HG03342 (cell line): ENCODE data around the gene OPRM1.

Source experiments
- ATAC-seq: cut with Tn5 transposase; IDR thresholded peaks from one replicate; pipeline ENCODE4 v1.9.1; 2021; ENCODE audit warnings: mild to moderate bottlenecking, moderate library complexity; ENCODE audit not compliant: unreplicated experiment

The OPRM1 gene

DNA sequence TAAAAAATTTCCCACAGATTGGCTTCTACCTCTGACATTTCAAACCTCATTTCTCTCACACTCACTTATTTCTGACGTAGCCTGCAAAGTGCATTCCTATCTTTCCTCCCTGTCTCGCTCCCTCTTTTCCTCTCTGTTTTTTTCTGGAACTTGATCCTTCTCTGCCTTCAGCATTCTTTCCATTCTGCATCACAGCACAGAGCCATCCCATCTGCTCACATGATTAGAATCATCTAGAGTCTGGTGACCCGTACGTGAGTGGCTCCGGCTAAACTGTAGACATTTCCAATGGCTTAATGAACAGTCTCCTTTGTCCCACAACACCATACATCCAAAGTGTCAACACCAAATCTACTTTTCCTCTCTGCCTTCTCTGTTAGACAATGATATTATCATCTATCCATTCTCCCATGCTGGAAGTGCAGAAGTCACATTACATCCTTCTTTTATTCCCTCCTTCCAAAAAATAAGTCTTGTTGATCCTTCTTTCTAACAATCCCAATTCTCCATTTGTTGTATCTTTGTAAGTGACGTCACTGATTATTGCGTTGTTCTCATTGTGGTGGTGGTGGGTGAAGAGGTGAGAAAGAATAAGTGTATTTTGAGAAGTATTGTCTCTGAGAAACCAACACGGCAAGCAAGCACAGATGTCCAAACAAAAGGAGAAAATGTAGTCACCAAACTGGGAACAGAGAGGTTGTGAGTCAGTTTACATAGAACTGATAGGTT is 41.6 kb downstream of the OPRM1 start:
- ATAC-seq = no peak

DNA sequence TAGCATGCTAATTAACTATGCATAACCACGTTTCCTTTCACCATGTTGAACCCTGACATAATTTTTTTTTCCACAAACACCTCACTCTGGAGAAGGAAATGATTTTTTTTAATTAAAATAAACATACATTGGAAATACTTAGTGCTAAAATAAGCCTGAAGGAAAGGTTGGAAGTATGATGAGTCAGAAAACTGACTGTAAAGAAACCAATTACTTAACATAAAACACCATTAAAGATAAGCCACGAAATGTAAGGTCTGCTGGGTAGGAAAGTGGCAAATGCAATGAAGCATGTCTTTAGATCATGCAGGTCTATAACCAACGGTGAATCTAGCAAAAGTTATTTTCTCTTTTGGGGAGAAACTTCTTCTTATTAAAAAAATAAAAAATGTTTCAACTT is 47.5 kb downstream of the OPRM1 start:
- no peak for ATAC-seq

DNA sequence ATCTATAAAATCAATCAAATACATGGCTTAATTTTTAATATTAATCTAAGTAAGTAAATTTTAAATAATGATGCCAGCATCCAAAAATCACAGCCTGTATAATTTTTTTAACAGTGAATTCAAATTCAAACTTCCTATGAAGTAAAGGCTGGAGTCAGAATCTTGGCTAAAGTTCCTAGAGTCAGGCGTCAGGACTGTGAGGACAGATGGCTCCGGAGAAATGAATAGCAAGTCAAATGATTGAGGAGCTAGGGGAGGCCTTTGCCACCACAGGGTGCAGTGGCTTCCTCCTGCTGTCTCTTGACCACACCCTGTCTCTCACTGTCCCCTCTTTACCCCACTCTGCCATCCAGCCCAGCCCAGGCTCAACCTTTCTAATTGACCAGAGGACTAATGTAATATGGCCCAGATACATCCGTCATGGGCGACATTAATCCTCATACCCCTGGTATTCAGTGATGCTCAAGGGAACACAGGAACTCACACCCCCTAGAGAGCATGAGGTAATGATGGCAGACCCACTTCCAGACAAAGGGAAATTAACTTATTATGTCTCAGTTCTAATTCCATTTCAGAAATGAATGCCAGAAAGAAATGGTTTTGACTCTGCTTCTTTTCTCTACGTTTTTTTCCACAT is 53.4 kb downstream of the OPRM1 start:
- ATAC-seq = no peak

DNA sequence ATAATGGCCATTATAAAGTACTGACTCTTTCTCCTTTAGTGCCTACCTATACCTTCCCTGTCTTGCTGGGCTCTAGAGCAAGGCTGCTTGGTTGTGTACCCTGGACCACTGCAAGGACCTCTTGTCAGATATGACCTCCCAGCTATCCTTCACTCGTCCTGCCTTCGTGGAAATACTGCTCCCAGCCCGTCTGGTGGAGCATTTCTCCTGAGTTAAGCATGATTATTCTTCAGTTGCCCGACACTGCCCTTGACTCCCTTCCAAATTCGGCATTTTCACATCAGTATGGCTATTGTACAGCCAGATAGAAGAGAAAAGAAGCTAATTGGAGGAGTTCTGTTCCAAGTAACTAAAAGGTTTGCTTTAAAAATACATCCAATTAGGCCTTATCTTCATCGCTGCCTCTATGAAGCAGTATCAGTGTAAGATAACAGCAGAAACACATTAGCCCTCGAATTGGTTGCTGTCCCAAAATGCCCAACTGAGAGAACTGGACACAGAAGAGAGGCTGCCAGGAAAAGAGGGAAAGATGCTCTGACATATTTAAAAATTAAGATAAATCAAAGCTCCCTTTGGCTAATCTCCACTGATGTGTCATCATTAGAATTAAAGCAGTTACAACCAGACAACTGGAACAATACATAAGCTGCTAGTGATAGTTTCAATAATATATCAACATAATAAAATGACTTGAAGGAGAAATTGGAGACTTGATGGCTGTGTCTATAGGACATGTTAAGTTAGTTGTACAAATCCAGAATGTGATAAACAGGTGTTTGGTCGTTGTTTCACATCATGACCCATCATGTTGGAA is 54.4 kb downstream of the OPRM1 start:
- ATAC-seq = no peak

DNA sequence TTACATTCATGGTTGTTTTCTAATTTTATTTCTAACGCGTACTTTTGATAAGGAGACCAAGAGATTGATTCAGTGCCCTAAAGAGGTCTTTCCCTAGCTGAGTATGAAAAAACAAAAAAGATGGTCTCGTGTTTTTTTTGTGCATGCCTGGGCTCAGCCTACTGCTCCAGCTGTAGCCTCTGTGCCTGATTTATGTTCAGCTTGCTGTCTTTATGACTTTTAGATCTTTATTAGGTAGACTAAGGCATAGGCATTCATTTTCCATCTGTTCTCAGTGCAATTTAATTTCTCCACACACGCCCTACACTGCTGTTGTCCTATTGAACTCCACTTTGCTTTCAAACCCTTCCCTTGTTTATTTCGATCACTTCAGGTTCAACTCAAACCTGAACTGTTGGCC is 56.5 kb downstream of the OPRM1 start:
- ATAC-seq = no peak

DNA sequence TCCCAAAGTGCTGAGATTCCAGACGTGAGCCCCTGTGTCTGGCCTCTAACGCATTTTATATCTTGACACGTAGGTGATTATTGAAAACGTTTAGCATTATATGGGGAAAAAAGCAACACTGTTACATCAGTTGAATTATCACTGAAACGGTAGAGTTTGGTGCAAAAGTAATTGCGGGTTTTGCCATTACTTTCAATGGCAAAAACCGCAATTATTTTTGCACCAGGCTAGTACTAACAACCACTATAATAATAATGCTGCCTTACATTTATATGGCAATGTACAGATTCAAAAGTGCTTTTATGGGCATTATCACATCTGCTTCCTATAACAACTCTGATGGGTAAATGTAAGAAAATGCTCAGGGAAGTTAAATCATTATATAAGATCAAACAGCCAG is 57.3 kb downstream of the OPRM1 start:
- no peak for ATAC-seq

DNA sequence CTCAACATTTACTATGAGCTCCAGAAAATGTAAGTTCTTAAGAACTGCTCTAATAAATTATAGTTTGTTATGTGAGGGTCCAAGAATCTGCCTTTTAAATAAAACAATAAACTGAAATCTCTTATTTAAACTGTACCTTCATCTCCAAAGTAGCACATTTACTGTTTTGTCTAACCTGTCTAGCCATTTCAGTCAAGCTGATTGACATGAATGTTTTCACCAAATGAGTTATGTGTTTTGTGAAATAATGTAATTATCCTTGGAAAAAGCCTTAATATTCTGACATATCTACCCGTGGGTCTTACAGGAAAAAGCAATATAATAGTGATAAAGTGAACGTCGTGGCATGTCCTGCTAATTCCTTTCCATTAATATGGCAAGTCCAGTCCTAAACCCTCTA is 57.8 kb downstream of the OPRM1 start:
- ATAC-seq = no peak

DNA sequence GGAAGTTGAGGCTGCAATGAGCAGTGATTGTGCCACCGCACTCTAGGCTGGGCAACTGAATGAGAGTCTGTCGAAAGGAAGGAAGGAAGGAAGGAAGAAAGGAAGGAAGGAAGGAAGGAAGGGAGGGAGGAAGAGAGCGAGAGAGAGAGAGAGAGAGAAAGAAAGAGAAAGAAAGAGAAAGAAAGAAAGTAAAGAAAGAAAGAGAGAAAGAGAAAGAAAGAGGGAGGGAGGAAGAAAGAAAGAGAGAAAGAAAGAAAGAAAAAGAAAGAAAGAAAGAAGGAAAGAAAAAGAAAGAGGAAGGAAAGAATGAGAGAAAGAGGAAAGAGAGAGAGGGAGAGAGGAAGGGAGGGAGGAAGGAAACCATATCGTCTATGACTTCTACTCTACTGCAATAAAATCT is 60.2 kb downstream of the OPRM1 start:
- no peak for ATAC-seq

DNA sequence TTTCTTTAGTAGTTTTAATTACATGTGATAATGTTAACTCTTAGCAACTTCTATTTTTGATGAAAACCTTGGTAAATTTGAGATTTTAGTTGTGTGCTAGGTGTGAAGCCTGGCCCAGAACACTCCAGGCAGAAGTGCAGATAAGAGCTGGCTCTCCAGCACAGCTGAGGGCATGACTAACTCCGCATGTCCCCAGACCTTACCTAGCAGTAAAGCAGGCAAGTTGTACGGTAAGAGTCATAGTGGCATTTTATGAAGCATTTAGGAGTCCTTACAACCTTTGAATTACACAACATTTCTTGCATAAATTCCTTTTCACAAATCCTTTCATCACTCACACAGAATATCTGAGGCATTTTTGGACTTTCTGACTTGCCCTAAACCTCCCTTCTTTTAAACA is 67.2 kb downstream of the OPRM1 start:
- no peak for ATAC-seq

DNA sequence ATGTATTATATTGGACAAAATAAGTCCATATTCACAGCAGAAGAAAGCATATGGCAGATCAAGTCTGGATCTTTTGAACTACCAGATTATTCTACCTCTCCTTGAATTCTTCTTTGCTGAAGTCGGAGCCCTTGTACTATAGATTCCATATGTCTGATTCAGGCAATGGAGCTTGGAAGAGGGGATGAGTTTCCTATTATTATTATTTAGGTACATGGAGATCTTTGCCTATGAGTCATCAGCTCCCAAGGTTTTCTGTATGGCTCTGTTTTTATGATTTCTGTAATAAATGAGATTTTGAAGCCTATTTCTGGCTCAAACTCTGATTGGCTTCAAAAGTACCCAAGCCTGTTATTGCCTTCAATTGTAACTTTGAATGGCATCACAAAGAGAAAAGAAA is 72.0 kb downstream of the OPRM1 start:
- ATAC-seq = no peak

DNA sequence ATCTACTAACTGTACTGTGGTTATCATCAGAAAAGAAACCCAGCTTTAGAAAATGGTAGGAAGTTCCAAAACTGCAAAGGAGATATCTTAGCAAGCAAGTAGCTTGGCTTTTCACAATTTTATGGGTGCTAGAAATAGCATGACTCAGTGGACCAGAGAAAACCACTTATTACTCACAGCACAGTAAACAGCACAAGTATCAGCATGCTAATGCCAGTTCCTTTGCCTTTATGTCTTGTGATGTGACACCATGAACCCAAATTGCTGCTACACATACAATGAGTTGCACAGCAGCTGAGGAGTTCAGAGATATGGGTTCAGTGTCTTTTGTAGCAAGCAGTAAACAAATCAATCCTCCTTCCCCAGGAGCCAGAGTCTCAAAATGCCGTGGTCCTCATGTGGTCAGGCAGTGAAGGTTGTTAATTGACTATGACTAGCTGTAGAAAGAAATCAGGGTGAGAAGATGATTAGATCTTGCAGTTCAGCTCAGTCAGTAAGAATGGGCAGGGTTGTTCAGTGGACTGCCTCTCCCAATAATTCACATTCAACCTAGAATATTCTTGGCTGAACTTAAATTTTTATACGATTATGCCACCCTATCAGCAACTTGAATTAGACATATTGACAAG is 73.3 kb downstream of the OPRM1 start:
- ATAC-seq = no peak

DNA sequence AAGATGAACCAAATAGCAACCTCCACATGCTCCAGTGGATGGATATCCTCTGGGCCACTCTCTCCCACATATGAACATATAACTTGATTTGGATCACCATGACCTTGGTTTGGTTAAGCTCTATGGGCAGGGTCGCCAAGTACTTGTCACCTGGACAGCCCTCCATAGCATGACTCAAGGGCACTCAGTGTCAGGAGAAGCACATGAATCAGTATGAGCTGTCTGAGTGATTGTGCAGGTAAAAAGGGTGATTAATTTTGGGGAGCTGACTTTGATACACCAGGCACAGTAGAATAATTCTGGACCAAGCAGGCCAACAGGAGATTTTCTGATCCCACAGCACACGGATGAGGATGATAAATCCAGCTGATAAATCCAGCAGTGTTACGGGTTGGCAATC is 74.4 kb downstream of the OPRM1 start:
- ATAC-seq = no peak

DNA sequence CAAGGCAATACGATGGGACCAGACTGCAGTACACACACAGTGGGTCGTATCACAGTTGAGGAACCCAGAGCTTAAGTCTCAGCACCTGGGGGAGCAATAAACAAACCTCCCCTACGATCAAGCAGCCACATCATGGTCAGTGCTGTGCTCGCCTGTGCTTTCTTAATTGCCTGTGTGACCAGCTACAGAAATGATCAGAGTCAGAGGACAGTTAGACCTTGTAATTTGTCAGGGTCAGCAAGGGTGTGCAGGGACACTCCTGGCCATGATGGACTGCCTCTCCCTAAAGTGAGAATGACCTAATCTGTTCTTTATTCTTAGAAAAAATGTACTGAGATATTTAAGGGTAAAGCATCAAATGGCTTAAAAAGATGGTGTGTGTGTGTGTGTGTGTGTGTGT is 78.4 kb downstream of the OPRM1 start:
- ATAC-seq = no peak

DNA sequence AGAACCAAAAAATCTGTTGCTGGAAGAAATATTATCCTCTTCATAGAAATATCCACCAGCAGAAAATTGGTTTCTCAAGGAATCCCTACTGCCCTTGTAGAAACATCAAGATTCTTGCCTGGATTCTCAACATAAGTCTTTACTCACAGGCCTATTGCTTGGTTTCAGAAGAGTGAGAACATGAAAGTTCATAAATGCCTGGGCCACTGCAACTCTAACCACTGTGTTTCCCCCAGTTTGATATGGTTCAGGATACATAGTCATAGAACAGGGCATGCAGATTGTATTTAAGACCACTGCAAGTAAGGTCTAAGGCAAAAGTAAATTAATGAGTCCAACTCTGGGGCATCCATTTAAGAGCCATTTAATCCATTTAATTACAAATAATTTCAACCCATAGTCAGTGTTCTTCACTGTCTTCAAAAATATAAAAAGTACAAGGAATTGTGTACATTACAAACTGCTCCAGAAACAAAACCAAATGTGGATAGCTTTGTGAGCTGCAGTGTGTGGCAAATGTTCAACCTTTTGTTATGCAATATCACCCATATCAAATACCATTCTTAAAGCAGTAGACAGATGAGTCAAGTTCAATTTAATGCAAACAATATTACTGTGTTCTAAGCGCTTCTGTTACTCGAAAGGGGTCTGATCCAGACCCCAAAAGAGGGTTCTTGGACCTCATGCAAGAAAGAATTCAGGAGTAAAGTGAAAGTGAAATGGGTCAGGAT is 83.3 kb downstream of the OPRM1 start:
- ATAC-seq = no peak

DNA sequence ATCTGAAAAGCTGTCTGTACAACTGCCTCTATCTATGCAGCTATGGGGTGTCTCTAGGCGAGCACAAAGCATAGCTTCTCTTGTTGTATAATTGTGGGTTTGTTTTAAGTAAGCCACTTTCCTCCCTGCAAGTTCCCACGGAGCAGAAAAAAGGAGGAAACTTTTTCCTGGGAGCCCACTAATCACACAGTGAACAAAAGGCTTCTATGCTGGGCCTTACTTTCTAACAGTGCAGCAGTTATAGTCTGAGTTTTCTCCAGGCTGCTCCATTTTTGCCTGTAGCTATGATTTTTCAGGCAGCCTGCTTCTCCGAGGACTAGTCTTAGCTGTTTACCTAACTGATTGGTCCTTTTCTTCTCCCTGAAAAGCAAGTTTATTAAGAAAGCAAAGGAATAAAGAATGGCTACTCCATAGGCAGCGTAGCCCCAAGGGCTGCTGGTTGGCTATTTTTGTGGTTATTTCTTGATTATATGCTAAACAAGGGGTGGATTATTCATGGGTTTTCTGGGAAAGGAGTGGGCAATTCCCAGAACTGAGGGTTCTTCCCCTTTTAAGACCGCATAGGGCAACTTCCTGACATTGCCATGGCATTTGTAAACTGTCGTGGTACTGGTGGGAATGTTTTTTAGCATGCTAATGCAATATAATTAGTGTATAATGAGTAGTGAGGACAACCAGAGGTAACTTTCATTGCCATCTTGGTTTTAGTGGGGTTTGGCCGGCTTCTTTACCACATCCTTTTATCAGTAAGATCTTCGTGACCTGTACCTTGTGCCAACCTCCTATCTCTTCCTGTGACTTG is 84.3 kb downstream of the OPRM1 start:
- ATAC-seq = no peak

DNA sequence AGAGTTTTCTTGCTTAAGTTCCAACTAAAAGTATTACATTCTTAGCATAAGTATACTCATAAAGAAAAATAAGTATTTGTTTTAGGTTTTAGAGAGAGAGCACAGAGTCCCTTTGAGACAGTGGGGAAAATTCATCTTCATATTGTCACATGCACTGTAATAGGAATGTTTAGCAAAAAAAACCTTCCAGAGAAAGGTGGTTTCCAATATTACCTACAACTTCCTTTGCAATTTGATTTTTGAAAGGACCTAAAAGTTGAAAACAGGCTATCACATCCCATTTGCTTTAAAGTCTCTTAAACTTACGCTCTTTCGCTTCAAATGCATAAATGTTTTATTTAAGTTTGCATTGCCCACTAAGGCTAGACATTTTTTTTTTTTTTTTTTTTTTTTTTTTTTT is 86.4 kb downstream of the OPRM1 start:
- no peak for ATAC-seq

DNA sequence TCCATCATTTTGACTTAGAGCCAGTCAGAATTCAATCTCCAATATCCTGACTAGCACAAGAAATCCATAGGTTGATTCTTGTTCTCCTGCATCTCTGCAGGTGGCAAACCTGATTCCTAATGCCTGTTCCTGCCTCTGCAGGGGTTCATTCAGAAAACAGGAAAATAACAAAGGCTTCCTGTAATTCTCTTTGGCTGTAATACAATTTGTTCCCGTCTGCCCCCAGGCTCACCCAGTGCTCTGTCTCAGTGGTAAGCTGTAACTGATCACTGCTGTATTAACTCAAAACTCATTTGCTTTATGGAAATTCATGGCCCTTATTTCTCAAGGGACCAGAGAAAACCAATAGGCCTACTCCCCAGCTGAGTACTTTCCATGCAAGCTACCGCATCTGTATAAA is 88.6 kb downstream of the OPRM1 start:
- ATAC-seq = no peak

DNA sequence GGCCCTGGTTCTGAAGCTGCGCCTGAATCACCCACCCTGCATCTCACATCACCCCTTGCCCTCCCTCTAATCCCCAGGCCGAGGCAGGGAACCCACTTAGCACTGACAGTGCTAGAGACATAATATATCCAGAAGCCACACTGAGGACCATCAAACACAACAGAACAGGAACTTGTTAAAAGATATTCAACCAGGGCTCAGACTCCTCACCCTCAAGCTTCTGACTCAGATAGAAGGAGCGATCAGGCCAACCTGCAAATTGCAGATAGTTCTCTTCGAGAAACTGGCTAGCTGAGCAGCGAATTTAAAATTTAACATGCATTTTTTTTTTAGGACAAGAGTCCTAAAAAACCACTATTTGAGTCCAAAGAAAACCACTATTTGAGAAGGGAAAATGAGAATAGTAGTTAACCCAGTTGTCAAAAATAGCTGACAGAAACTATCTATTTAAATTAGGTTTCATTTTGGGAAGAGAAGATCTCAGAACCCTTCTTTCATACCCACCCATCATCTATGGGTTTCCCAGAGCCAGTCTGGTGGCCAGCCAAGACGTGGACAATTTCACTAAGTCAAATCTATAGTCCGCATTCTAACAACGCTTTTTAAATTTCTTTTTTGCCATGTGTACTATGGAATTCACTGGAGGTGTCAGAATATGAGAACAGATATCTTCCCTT is 95.6 kb downstream of the OPRM1 start:
- ATAC-seq = no peak

DNA sequence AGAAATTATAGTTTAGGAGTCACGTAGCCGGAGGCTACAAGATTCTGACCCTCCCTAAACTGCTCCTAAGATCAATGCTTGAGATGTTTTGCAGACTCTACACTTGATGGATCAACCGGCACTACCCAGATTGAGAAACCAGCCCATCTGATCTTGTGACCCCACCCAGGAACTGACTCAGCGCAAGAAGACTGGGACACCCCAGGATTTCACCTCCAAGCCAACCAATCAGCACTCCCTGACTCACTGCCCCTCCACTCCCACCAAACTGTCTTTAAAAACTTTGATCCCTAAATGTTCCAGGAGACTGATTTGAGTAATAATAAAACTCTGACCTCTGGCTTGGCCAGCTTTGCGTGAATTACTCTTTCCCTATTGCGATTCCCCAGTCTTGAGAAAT is 99.8 kb downstream of the OPRM1 start:
- no peak for ATAC-seq

DNA sequence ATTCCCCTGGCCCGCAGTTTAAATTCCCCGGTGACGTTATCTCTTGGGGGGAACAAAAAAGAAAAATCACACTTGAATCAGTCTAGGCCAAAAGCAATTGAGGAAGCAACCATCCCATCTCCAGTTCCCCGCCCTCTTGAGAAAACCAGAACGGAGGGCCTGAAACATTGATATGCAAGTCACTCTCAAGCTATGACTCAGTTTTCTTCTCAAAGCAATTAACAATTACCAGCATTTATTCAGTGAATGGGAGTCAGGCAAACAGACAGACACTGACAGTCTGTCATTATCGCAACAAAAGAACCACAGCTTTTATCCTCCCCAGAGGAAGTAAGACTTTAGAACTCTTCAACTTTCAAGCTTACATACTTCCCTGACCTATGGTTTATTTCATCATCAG is 100.9 kb downstream of the OPRM1 start:
- ATAC-seq = no peak
